Measurements from ENCODE around the gene RIOK1.

DNA sequence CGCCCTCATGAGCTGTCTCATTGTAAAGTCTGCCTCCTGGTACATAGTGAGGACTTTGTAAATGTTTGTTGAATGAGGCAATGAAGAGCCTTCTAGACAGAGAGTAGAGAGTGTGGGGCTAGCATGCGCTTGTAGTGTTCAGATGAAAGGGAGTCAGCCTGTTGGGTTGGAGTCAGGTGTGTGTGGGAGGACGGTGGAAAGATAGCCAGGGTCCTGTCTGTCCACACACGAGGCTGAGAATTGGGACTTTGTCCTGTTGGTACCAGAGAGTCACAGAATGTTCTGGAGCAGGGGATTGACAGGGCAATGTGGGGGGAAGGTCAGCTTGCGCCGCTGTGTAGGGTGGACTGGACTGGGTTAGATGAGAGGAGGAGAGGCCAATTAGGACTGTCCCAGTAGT lies 58.6 kb downstream of the RIOK1 start:
- no peak for TF ChIP-seq GATA2 (IDR thresholded peaks at IDR 0.05; ENCODE audit: low read depth, low read length)
- no peak for TF ChIP-seq GATA3 (IDR thresholded peaks at IDR 0.05; ENCODE audit: low read depth, low read length)
